Right lung (tissue), 5 donors: ENCODE data around the gene CRIP1. TPM values are rescaled to one million over a fixed set of nuclear protein-coding genes. Genes with fewer than 3 reads are reported as not detected.

ENCODE experiments used
- DNase-seq, 2 donors: peaks; one replicate each; pipeline ENCODE4 v3.0.0-alpha.2; 2013
- polyA plus RNA-seq, 5 donors: library from polyadenylated mRNA; unstranded; fragments of 120-200 nt; gene quantifications; one replicate each; pipeline versions ENCODE4 v1.2.1 to v1.2.3, GENCODE V29; 2013; ENCODE audit warnings: inconsistent platforms in 1 of 5, low replicate concordance in 1 of 5; ENCODE audit not compliant: insufficient read length in 5 of 5, insufficient read depth in 1 of 5

CRIP1 gene
- polyA plus RNA-seq, 5 donors, result 68.3 to 158 (median 83.2) TPM

GRCh38 chr14:105478398-105479251, 8.1 kb upstream of the CRIP1 start:
- no peak for DNase-seq

GRCh38 chr14:105479431-105480158, 7.1 kb upstream of the CRIP1 start:
- no peak for DNase-seq

- no peak for DNase-seq
Measured at GRCh38 chr14:105480199-105480746, 6.4 kb upstream of the CRIP1 start.

GRCh38 chr14:105480807-105481801, 5.6 kb upstream of the CRIP1 start:
- peak; percentile 93 to 94 for DNase-seq

- DNase-seq, result peak; percentile 97
Measured at GRCh38 chr14:105481886-105482457, 4.7 kb upstream of the CRIP1 start.

GRCh38 chr14:105482486-105483110, 4.1 kb upstream of the CRIP1 start:
- no peak for DNase-seq

GRCh38 chr14:105483300-105484068, 3.2 kb upstream of the CRIP1 start:
- no peak for DNase-seq

- DNase-seq, result no peak
Measured at GRCh38 chr14:105484069-105484996, 2.4 kb upstream of the CRIP1 start.

GRCh38 chr14:105484997-105485393, 1.7 kb upstream of the CRIP1 start:
- DNase-seq, result no peak

DNA sequence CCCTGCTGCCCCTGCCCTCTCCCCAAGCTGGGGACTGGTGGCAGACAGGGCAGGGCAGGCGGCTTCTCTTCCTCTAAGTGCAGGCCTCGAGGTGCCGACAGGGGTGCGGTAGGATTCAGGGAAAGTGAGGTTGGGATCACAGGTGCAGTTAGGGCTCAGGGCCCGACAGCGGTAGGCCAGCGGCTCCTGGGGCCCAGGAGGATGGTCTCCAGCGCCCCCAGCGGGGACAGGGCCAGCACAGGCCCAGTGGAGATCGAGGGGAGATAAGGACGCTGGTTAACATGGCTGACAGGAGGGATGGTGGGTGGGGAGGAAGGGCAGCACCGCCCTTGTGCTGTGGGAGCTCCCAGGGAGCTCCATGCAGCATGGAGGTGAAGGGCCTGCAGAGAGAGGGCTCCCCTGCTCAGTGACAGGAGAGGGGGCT, 935 bp upstream of the CRIP1 start:
- DNase-seq, result peak in 1 of 2 donors; percentile 55

DNA sequence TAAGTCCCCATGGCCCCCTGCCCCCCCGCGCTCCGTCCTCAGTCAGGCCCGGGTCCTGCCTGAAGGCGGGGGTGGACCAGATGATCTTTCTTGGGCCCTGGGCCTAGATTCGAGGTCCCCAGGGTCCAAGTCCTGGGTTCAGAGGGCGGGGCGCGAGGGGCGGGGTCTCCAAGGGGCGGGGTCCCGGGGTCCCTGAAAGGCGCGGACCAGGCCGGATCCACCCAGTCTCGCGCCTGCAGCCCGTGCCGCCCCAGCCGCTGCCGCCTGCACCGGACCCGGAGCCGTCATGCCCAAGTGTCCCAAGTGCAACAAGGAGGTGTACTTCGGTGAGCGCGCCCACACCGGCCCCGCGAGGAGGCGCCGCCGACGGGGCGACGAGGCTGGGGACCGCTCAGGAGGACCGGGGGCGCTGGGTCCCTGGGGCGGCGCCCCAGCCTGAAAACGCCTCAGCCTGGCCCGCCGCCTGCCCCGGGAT, 325 bp downstream of the CRIP1 start:
- DNase-seq, result no peak

- no peak for DNase-seq
Measured at GRCh38 chr14:105487449-105487985, 831 bp downstream of the CRIP1 start.

DNA sequence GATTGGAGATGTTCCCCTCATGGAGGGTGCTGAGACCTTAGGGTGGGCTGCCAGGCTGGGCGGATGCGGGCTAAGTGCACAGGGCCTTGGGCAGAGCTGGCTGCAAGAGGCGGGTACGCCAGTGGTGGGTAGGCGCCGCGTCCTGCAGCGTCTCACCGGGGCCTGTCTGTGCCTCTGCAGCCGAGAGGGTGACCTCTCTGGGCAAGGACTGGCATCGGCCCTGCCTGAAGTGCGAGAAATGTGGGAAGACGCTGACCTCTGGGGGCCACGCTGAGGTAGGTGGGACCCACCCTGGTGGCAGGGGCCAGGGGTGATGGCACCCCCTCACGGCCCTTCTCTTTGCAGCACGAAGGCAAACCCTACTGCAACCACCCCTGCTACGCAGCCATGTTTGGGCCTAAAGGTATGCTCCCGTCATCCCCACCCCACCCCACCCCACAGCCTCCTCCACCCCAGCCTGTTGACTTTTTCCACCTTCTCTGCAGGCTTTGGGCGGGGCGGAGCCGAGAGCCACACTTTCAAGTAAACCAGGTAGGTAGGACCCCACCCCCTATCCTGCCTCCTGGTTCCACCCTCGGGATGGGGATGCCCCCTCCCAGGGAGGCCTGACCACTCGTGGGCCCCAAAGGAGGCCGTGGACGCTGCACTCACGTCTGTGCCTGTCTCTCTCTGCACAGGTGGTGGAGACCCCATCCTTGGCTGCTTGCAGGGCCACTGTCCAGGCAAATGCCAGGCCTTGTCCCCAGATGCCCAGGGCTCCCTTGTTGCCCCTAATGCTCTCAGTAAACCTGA, 1.5 kb downstream of the CRIP1 start:
- no peak for DNase-seq

GRCh38 chr14:105488781-105489541, 2.3 kb downstream of the CRIP1 start:
- DNase-seq, result no peak

- DNase-seq, result peak; percentile 85 to 87
Measured at GRCh38 chr14:105489542-105490266, 3.0 kb downstream of the CRIP1 start.

GRCh38 chr14:105490267-105490571, 3.5 kb downstream of the CRIP1 start:
- DNase-seq, result peak in 1 of 2 donors; percentile 57
